Right ventricle myocardium superior (tissue), 1 donor: ENCODE results near the gene SEMA5A. TPM values are rescaled to one million over a fixed set of nuclear protein-coding genes. Genes with fewer than 3 reads are reported as not detected.

ENCODE experiments used
- ATAC-seq: fragments of 200-7000 bp; cut with Tn5 transposase; one replicate; pipeline ENCODE4 v1.9.1; 2020; ENCODE audit warnings: mild to moderate bottlenecking; ENCODE audit not compliant: poor library complexity
- DNase-seq: peaks from one replicate; pipeline ENCODE4 v3.0.0-alpha.2; 2020
- intact Hi-C: fragments of 100-400 bp; cut with DNase I; formaldehyde crosslinking; loops from one replicate; pipeline ENCODE4 v1.11.2; 2022
- total RNA-seq: library from RNA; stranded (reverse); fragmentation: NEBNext Ultra II Directional; extraction: Animal tissue kit (Norgen Biotek cat#: 25700); gene quantifications from one replicate; pipeline ENCODE4 v1.2.1, GENCODE V29; 2021
- donor health status: DM: no; HTN: yes; CAD: no; lungs with severe emphysema.

Gene SEMA5A
- total RNA-seq, 1 donor from 2014 or later: 27.1 TPM

DNA sequence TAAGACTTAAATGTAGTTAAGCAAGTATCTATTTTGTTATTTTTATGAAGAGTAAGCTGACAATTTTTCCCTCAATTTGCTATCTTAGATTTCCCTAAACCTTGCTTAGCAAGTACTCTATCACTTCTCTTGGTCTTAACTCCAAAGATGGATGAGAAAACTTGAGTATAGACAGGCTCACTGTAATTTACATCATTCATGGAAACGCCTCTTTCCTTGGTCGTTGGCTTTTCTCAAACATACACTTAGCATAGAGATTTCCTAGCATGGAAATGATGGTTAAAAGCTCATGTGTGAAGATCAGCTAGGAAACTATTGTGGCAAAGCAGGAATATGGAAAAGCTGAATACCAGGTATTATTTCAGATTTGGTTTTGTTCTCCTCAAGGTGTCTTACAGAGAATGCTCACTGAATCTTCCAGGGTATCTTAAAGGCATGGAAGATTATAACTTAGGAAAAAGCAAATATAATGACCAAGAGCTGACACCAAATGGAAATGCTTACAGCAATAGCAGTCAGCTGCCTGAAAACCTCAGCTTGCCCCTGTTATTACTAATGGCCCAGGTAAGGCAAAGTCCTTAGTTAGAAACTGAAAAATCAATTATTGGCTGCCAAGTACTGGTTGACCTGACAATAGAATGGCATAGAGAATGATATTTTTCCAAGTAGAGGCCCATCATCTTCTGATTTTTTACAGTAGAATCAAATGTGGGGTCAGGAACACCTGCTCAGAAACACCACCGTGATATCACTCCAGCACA is 84.8 kb downstream of the SEMA5A start:
- intact Hi-C loops: no loop called here
- ATAC-seq: no peak
- no peak for DNase-seq

DNA sequence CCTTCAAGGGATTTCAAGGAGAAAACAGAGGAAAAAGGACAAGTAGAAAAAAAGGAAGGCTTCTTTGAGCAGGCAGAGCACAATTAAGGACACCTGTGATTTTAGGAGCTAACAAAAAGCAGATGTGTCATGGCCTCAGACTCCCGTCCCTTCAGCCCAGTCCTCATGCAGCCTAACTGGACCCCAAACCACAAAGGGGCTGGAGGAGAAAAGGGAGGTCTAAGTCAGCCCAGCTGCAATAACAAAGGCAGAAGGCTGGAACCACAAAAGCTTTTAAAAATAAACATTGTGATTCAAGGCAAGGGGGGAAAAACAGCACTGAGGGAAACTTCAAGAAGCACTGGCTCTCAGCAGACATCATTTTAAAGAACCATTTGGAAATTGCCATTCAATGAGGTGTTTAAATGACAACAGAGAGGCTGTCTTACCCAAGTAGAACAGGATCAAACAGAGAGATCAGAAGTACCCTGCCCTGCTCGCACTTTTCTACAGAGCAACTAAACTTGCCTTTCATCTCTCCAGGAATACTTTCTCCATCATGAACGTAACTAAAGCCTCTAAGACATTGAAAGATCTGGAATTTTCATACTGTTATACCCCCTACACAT is 89.3 kb downstream of the SEMA5A start:
- ATAC-seq: no peak
- no peak for DNase-seq
- intact Hi-C loops: no loop called here

- DNase-seq: no peak
- intact Hi-C loops: no loop called here
- no peak for ATAC-seq
These were observed 89.9 kb downstream of the SEMA5A start for GRCh38 chr5:9455826-9456434.

DNA sequence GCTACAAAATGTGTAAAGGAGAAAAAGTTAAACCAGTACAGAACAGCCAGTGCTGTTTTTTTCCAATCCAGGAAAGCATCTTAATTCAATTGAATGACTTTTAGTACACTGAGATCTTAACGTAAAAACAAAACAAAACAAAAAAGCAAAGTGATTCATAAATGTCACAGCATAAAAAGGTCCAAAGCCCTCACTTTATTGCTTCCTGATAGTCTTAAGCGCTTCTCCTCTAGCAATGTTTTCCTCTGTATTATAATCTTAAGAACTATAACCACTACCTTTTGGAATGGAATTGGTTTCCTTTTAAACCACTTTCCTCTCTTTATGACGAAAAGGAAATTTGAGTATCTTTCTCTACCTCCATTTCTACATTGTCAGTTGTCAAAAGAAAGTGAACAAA is 91.4 kb downstream of the SEMA5A start:
- no peak for ATAC-seq
- intact Hi-C loops: no loop called here
- DNase-seq: no peak

GRCh38 chr5:9454012-9454481 is 91.8 kb downstream of the SEMA5A start:
- intact Hi-C loops: no loop called here
- DNase-seq: no peak
- ATAC-seq: no peak

DNA sequence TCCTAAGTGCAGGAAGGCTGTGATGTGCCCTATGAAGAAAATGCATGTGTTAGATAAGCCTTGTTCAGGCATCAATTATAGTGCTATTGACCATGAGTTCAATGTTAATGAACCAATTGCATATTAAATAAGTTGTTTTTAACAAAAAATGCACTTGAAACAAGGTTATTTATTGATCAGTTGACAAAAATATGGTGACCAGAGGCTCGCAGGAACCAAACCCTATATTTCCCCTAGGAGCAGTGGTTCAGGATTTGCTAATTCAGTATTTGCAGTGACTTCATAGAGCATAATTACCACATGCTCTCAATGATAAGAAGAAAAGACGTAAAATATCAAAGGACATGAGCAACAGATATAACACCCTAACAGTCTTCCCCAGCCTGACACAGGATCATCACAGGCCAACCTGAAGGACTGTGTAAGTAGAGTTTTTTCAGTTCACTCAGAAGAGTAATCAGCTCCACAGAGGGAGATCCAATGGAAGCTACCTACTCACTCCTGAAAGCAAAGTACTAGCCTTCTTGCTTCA is 92.3 kb downstream of the SEMA5A start:
- no peak for ATAC-seq
- intact Hi-C loops: no loop called here

DNA sequence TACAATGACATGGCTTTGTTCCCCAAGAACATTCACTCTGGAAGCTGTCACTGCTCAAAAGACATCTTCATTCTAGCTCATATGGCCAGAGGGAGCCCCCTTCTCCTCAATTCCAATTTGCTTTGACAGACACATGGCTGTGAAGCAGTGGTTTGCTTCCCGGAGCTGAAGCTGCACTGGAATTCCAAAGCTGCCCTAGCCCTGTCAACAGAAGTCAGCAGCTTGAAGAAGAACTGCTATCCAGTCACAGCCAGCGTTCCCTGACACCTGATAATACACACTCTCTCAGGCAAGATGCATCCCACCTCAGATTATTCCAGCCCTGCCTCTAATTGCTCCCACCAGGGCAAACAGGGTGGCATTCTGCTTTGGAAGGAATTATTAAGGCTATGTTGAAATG is 93.7 kb downstream of the SEMA5A start:
- DNase-seq: no peak
- ATAC-seq: peak; percentile 84
- intact Hi-C loops: no loop called here

More for the DNA sequence above, 92.3 kb downstream of the SEMA5A start:
- DNase-seq: no peak

DNA sequence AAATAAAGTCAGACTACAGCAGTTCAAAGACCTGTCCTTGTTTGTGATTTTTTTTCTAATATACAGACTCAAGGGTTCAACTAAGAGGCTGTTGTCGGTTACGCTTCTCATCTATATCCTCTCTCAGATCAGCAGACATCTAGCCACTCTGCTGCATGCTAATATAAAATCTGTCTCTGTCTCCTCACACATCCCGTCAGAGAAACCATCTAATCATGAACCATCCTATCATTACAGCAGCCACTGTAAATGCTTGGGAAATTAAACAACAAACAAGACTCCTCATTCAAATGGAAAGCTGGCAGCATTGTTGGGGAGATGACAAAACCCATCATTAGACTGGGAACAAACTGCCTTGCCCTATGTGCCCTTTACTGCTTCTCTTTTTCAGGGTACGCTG is 94.8 kb downstream of the SEMA5A start:
- DNase-seq: no peak
- no peak for ATAC-seq
- intact Hi-C loops: no loop called here

GRCh38 chr5:9447691-9448090 is 98.2 kb downstream of the SEMA5A start:
- intact Hi-C loops: no loop called here

GRCh38 chr5:9445826-9446388 is 100.0 kb downstream of the SEMA5A start:
- DNase-seq (no peak), ATAC-seq (peak; percentile 67)
- intact Hi-C loops: no loop called here

More at GRCh38 chr5:9447691-9448090, 98.2 kb downstream of the SEMA5A start:
- ATAC-seq (no peak), DNase-seq (no peak)

- intact Hi-C loops: no loop called here
- no peak for DNase-seq
- ATAC-seq: no peak
These were observed 101.5 kb downstream of the SEMA5A start for GRCh38 chr5:9444346-9444745.

- ATAC-seq: no peak
- DNase-seq: no peak
- intact Hi-C loops: no loop called here
These were observed 104.3 kb downstream of the SEMA5A start for GRCh38 chr5:9441610-9442009.

GRCh38 chr5:9440517-9440916 is 105.4 kb downstream of the SEMA5A start:
- no peak for DNase-seq
- intact Hi-C loops: no loop called here
- no peak for ATAC-seq

GRCh38 chr5:9439531-9440292 is 106.2 kb downstream of the SEMA5A start:
- DNase-seq: no peak
- intact Hi-C loops: no loop called here

DNA sequence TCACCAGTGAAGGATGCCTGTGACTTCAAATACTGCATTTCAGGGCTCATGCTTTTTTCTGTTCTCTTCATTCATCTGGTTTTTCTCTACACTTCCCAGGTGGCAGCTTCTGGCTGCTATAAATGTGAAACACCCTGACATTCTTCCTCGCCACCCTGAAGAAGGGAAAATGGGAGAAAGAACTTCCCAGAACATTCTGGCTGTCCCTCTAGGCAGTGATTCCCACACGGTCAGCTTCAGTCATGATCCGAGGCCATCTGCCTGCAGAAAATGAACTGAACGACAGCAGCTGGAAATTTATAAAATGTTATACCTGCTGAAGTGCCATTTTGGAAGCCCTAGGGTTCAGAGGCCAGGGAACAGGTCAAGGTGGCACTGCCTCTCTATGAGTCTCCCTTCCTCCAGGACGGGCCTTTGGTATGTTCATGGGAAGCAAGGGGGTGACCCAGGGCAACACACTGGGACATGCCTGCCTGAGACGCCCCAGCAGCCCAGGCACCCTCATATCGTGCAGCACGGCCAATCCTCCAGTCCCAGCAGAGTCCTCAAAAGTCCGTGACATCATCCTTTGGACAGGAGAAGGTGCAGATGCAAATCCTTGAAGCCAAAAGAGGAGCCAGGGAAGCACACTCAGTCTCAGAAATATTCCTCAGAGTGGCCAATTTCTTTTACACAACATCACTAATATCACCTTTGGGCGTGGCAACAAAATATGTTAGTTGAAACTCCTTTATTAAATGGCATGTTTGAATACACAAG is 107.1 kb downstream of the SEMA5A start:
- intact Hi-C loops: no loop called here
- ATAC-seq: no peak
- no peak for DNase-seq

More at GRCh38 chr5:9439531-9440292, 106.2 kb downstream of the SEMA5A start:
- no peak for ATAC-seq

GRCh38 chr5:9437741-9438240 is 108.1 kb downstream of the SEMA5A start:
- no peak for ATAC-seq
- intact Hi-C loops: no loop called here

GRCh38 chr5:9431496-9432258 is 114.2 kb downstream of the SEMA5A start:
- peak; percentile 67 for ATAC-seq
- DNase-seq: no peak
- intact Hi-C loops: no loop called here

More at GRCh38 chr5:9437741-9438240, 108.1 kb downstream of the SEMA5A start:
- no peak for DNase-seq
